Stimulated activated CD8-positive, alpha-beta memory T cell treated with anti-CD3 and anti-CD28 coated beads, Interleukin-7, amount 100 ng/mL, for 48 hours (primary cell): ENCODE measurements around the gene KLHDC1.
"Not testable (repeated sequence)": the region's sequence is repeated elsewhere in the genome, so short reads cannot be mapped to it uniquely, and the experiment has no call there.

Experiments used
- DNase-seq, 2 donors: peaks; one replicate each; pipeline ENCODE4 v3.0.0-alpha.2; 2020; ENCODE audit warnings: low read depth in 1 of 2; ENCODE audit errors: extremely low read depth in 1 of 2

Gene KLHDC1

GRCh38 chr14:49781040-49781439, 88.1 kb downstream of the KLHDC1 start:
- not testable (repeated sequence) for DNase-seq

DNA sequence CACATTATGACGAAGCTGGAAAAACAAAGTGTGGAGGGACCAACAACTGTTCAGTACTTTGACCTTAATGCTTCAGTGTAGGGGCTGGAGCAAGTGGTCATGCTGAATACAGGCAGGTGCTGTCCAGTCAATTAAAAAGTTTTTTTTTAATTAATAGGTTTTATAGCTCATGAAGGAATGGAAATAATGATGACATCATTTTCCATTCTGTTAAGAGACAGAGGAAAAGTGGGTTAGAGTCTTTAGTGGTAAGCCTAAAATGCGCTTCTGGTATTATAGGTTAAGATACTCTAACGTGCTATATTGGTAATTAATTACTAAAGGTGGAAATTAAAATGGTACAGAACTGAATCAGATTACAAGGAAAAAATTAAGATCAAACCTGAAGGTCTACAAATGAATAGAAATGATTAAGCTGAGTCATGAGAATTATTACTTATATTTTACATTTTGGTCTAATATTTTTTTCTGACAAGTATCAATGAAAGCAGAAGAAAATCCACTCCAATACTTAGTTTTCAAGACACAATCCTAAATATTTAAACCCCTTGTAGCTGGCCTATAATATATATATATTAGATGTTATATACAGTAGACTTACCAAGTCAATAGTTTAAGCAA, 90.6 kb downstream of the KLHDC1 start:
- DNase-seq: no peak

DNA sequence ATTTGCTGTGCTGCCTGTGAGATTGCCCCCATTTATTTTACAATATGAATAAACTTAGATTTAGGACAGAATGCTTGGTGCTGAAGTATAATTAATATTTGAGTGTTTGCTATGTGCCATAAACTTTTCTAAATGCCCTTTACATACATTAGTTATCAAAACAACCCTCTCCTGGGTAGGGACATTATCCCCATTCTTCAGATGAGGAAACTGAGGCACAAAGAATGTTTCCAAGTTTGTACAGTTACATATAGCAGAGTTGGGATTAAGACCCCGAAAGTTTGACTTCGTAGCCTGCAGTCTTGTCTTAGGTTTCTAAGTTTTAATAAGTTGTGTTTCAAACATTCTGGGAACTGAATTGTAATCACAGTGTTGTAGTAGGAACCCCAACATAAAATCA, 93.4 kb downstream of the KLHDC1 start:
- DNase-seq: no peak

DNA sequence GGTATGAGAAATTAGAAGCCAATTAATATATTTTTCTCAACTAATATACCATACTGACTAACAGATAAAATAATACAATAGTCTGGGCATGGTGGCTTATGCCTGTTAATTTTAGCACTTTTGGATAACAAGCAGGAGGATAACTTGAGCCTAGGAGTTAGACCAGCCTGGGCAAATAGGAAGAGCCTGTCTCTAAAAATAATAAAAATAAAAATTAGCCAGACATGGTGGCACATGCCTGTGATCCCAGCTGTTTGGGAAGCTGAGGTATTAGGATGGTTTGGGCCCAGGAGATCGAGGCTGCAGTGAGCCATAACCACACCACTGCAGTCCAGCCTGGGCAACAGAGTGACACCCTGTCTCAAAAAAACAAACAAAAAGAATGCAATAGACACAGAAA, 99.7 kb downstream of the KLHDC1 start:
- DNase-seq: no peak

DNA sequence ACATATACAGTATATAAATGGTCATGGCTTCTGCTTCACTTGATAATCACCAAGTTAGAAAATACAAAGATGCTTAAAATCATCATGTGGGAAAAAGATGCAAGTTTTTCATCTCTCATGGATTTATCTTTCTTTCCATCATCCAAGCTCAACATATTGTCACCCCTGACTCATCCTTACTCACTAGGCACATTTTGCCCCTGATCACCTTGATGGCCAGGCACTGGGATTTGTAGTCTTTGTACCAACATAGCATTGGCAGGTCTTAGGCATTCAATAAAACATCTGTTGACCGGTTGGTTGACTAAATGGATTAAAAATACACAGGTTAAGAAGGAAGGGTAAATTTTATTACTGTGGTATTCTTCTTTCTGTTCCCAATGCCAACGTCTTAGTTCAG, 103.1 kb downstream of the KLHDC1 start:
- no peak for DNase-seq
